SW480 (cell line): Measurements from ENCODE around the gene SPATA31E1.
A peak's percentile ranks its signal among the peaks of the same experiment; 100 is the strongest.
"Not testable (repeated sequence)": the region's sequence is repeated elsewhere in the genome, so short reads cannot be mapped to it uniquely, and the experiment has no call there.

Source experiments
- DNase-seq: peaks from one replicate; pipeline ENCODE4 v3.0.0-alpha.2; 2016; ENCODE audit warnings: low spot score

Gene SPATA31E1

DNA sequence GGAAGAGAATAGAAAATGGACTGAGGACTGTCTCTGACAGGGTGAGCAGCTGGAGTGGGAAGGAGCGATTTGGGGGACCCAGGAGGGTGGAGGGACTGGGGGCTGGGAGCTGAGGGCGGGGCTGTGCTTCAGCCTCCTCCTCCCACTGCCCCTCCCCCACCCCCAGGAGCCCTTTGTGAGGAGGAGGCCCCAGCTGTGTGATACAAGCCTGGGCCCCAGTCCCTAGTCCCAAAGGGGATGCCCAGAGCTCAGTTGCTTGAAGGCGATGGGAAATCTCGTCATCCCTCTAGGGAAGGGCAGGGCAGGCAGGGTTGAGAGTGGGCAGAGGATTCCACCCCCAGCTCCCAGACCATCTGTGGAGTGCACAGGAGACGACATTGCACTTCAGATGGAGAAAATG is at the start of gene SPATA31E1:
SPATA31E1 (plus strand) TSS at position 251 of the 400 bp plus-strand sequence; CDS start at position 266, 15 bp downstream.
- no peak for DNase-seq

DNA sequence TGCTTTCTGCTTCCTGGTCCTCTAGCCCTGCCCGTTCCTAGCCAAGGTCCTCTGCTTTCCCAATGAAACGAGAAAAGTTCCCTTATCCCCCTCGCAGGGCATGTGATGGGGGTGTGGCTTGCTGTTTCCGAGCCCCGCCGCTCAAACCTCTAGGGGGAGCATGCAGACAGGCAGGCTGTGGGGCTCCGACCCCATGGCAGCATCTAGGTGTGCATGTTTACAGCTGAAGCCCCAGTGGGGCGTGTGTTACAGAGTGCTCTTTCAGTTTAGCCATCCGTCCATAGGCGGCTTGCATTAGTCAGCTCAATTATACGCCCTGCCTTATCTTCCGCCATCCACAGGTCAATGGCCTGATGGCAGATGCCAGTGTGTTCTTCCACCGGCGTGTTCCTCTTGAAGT is 48.3 kb upstream of the SPATA31E1 start:
- DNase-seq = peak; percentile 49

DNA sequence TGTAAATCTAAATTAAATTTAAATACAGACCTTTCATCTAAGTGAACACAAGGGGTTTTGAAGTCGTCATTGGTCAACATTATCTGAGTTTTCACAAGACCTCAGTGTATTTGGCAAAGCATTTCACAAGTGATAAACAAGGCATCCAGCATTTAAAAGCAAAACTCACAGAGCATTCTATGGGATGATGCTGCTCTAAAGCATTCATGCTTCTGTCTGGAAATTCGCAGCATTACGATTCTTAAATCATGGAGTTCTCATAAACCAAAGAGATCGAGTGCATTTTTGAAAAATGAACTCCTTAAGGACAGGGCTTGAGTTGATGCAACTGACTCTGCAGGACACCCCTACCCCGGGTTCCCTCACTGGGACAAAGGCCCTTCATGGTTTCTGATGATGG is 46.1 kb upstream of the SPATA31E1 start:
- DNase-seq = no peak

DNA sequence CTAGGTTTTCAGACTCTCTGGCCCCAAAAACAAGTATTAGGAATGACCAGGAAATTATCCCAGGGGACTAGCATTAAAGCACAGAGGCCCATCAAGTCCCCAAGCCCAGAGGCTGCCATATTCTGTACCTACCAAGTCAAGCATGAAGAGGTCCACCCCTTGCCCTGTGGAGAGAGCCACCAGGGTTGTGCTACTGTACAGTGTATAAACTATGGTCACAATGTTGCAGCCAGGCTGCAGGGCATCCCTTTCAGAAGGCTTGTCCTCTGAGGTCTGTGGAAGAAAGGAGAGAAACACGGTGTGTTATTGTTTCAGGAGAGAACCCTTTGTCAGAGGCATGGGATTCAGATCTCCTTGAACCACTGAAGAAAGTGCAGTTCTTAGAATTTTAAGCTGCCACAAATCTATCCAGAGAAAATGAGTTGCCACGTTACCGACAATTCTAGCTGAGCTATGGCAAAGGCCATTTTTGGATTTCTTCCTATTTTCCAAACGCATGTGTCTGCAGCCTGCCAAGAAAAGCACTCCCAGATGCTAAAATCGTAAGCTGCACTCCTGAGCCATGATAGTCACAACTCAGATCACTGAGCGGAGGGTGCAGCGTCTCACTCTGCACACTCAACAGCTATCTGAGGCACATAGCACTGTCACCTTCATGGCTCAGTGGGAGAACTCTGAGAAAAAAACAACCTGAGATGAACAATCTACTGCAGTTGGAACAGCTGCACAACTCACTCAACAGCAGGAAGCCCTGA is 45.5 kb upstream of the SPATA31E1 start:
- no peak for DNase-seq

DNA sequence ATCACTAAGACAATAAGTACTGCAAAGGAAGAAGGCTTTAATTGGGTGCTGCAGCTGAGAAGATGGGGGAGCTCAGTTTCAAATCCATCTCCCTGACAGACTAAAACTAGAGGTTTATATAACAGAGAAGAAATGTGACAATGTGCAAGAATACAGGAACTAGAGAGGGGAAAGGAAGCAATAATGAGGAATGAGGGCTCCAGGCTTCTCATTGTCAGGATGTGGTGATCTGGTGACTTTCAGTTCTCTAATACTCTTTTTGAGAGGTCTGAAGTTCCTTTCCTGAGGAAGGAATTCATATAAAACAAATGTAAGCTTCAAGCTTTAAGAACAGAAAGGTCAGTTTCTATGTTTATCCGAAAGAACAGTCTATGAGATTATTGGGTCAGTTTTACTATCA is 42.5 kb upstream of the SPATA31E1 start:
- no peak for DNase-seq

DNA sequence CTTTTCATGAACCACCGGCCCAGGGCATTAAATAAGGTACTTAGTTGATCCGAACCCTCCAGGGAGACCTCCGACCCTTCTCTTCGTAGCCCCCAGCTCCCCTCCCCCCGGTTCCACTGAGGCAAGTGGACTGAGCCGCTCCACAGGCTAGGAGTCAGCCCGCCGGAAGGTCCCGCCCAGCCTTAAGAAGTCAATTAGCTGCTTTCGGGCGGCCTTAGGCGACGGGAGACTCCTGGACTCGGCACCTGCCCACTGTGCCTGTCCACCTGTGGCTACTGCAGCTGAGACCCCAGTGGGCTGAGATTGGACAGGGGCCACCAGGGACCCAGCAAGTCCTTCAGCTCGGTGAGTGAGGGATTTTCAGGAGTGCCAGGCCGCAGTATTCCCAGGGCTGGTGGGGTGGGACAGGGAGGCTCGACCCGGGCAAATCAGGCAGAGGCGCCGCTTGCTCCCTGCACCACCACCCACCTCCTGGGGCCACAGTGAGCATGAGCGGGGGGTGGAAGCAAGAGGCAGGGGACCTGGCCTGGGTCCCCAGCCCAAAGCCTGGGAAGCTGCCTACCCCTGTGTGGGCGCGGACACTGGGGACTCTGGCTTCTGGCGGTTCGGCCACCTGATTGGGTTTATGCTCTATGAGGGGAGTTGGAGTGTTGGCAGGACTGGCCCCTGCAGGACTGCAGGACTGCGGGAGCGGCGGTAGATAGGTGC is 39.6 kb upstream of the SPATA31E1 start:
- no peak for DNase-seq

DNA sequence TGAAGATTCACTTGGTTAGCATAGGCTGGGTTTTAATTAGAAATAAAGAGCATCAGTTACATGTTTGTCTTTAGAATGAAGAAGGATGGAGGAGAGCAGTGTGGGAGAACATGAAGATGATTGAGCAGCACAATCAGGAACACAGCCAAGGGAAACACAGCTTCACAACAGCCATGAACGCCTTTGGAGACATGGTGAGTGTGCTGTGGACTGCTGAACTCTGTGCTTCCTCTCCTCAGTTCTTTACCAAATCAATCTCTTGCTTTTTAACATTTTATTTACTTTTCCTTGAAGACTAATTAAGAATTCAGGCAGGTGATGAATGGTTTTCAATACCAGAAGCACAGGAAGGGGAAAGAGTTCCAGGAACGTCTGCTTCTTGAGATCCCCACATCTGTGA is 38.2 kb upstream of the SPATA31E1 start:
- DNase-seq = no peak

DNA sequence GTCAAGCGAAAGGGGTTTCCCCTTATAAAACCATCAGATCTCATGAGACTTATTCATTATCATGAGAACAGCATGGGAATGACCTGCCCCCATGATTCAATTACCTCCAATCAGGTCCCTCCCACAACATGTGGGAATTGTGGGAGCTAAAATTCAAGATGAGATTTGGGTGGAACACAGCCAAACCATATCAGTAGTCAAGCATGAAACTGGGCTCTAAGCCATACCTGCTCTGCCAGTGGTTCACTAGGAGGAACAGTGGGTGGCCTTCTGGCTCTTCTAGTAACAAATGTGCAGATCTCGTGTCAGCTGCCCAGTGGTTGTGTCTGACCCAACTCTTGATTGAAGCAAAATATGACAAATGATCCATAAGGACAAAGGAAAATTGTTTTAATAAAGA is 34.9 kb upstream of the SPATA31E1 start:
- not testable (repeated sequence) for DNase-seq

DNA sequence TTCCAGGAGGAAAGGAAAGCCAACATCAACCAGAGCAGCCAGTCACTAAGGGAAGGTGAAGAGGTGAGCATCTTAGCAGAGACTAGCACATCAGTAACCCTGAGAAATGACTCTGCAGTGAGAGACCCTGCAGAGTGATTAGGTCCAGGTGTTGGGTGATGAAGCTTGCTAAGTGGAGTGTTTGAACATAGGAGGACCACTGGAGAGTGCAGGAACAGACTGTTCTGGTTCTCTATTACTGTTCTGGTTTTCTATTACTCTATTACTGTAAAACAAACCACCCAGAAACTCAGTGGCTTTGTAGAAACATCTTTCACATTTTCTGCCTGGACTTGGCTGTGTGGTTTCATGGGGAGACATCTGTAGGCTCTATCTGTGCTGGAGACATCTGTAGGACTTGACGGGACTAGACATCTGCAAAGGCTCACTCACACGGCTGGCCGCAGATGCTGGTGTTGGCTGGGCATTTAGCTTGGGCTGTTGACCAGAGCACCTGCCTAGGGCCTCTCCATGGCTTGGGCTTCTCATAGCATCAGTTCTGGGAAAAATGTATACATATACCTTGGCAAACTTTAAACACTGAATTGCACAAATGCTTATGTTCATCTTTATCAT is 33.4 kb upstream of the SPATA31E1 start:
- no peak for DNase-seq

DNA sequence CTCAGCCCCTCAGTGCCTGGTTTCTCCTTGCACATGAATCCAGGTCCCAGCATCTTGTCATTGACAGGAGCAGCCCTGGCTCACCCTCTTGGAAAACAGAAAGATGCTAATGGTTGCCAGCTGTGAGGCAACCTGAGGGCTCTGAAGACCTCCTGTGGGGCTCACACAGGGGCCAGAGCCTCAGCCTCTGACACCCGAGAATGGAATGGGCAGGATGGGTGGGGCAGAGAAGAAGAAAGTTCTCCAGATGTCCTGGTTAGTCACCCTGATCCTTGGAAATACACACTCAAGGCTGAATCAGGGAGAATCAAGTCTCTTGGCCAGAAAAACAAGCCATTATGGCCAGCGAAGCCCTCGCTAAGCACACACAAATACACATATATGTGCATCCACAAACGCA is 32.3 kb upstream of the SPATA31E1 start:
- no peak for DNase-seq

DNA sequence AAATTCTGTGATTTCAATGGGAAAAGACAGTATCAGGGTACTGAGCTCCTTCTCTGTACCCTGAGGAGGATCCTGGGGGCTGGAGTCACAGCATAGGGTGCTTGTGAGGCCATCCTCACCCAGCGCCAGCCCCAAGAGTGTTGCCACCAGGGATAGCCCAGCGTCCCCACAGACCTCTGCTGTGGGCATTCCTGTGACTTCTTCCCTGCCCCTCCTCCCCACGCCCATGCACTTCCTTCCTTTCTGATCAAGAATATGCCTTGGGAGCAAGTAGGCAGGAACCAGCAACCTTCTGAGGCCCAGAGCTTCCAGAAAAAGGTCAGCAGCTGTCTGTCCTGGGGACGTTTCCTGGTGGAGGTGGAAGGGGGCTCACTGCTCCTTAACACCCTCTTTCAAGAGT is 31.5 kb upstream of the SPATA31E1 start:
- not testable (repeated sequence) for DNase-seq

DNA sequence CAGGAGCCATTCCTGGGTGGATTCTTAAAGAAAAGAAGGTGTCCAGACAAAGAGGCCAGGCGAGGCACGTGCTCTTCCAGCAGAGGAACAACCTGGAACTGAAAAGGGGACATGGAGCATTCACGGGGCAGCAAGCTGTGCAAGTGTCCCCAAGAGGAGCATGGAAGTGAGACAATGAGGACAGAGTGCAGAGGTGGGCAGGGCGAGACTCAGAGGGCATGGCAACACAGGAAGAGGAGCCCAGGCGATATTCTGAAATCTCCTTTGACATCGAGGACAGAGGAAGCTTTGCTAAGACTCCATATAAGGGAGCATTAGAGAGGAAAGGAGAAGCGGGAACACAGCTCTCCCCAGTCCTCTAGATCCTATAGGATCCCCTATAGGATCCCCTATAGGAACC is 29.4 kb upstream of the SPATA31E1 start:
- DNase-seq = no peak

DNA sequence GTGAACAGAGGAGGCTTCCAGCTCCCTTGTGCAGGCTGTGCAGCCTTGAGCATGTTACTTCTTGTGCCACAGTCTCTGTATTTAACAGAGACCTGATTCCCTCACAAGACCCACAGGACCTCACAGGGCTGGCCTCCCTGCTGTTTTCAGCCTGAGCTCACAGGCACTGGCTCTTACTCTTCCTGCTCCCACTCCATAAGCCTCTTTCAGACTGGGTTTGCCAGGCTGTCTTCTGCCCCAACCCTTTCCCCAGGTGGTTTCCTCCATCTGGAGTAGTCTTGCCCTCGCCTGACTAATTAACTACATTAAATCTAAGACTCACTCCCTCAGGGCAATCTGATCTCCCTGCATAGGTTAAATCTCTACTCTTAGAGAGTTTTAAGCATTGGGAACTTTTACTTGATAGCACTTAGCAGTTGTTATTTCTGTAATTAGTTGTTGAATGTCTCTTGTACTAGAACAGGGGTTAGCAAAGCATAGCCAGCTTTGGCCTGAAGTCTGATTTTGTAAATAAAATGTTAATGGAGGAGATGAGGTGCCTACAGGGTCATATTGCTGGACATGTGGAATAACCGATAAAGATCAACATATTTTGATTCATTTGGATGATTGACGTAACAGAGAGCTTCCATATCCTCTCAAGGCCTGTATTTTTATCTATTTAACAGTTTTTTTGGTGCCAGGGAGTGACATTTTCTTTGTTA is 28.6 kb upstream of the SPATA31E1 start:
- no peak for DNase-seq

DNA sequence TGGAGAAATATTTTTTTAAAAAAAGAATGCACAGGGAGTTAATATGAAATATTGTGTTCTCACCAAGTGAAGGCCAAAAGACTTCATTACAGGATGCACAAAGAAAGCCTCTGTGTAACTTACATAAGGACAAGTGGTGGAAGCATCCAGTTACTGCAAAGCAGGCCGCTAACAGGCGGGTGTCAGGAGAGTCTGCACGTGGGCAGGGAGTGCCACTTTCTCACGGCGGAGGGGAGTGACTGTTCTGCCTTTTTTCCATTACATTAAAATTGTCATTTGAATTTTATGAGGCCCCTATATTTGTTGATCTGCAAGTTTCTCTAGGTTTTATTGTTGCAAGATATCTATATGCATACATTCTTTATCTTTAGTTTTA is 28.1 kb upstream of the SPATA31E1 start:
- DNase-seq = no peak

DNA sequence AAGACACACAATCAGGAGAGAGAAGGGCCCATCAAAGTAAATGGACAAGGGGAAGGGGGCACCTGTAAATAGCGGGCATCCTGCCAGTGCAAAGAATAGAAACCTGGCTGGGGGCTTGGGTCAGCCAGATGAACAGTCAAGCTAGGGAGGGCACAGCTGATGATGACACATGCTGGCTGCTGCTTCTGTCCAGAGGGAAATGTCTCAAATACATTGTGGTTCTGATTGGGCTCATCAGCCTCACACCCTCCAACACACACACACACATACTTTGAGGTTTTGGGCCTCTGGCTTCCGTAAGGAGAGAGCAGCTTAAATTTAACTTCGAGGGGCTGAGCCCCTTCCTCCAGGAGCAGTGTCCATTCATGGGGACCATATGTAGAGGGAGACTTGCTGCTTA is 27.6 kb upstream of the SPATA31E1 start:
- DNase-seq = no peak

DNA sequence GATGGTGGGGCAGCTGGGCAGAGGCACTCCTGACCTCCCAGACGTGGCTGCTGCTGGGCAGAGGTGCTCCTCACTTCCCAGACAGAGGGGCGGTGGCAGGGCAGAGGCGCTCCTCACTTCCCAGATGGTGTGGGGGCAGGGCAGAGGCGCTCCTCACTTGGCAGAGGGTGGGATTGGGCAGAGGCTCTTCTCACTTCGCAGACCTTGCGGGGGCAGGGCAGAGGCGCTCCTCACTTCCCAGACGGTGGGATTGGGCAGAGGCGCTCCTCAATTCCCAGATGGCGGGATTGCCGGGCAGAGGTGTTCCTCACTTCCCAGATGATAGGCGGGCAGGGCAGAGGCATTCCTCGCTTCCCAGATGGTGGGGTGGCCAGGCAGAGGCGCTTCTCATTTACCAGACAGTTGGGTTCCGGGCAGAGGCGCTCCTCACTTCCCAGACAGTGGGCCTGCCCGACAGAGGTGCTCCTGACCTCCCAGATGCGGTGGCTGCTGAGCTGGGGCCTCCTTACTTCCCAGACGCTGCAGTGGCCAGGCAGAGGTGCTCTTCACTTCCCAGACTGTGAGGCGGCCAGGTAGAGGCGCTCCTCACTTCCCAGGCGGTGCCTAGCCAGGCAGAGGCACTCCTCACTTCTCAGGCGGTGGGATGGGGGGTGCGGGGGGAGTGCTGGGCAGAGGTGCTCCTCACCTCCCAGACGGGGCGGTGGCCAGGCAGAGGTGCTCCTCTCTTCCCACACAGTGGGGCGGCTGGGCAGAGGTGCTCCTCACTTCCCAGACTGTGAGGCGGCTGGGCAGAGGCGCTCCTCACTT is 25.3 kb upstream of the SPATA31E1 start:
- no peak for DNase-seq

DNA sequence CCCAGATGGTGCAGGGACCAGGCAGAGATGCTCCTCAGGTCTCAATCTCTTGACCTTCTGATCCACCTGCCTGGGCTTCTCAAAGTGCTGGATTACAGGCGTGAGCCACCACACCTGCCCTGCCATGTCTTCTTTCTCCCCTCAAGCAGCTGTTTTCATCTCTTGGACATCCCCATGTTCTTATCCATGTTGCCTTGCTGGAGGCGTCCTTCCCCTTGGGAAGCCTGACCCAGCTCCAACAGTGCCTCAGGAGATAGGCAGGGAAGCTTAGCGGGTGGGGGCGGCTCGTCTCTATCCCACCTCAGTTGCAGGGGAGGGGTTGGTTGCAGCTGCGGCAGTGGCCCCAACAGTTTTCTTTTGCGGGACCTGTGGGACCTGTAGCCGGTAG is 24.7 kb upstream of the SPATA31E1 start:
- no peak for DNase-seq

DNA sequence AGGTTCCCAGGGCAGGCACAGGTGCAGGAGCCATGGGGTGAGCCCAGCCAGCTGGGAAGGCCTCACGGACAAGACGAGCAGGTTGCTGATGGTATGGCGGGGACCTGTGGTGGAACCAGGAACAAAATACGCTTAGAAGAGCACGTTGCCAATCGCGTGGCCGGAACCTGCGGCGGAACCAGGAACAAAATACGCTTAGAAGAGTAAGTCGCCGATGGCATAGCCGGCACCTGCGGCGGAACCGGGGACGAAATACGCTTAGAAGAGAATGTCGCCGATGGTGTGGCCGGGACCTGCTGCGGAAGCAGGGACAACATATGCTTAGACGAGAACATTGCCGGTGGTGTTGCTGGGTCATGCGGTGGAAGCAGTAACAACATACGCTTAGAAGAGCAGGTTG is 23.5 kb upstream of the SPATA31E1 start:
- DNase-seq = no peak

DNA sequence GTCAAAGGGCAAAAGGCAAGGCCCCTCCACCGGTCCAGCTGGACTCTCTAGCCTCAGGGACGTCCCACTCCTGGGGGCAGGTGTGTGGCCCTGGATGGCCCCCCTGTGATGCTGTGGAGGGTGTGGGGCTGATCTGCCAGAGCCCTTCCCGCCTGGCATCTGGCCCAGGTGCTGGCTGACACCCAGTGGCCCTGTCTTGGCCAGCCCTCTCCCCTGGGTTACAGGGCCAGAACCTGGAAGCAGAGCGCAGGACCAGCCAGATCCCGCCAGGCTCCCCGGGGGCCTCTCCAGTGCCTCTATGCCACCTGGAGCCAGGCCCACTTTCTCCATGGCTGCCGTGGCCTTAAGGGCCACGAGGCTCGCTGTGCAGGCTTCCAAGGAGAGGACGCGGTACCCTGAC is 22.9 kb upstream of the SPATA31E1 start:
- no peak for DNase-seq

DNA sequence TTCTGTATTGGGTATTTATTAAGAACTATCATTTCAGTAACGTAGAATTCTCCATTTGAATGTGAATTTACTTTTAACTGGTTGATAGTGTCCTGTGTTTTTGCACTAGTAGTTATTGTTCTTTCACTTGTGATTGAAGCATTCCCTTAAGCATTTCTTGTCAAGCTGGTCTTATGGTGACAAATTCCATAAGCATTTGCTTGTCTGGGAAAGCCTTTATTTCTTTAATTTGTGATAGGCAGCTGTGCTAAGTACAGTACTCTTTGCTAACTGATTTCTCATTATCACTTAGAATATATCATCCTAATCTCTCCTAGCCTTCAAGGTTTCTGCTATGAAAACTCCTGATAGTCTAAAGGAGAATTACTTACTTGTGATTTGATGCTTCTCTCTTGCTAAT is 21.3 kb upstream of the SPATA31E1 start:
- no peak for DNase-seq

DNA sequence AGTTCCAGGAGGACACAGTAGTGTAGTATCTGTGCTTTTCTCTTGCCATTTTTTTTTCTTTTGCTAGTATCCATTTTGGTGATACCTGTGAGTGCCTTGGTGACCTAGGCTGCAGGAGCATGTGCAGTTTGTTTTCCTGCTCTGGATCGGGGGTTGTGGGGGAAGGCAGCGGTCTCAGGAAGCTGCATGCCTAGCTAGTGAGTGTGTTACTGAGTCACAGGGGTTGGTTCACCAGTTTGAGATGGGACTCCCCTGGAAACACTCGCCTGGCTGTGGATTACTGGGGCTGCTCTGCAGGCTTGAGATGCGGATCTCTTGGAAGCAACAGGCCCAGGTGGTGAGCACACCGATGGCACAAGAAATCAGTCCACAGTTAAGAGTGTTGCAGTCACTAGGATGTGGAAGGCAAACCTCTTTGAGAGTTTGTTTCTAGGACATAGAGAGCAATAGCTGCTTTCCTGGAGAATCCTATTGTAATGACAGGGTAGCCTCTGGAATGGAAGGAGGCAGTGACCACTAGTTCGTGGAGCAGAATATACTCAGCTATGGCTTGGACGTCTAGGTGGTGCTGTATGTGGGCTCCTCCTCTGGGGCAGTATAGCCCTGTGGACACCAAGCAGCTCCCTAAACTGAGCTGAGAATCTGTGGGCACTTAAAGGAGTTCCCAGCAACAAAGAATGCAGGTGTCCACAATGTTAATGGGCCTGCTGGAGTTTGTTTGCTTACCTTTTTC is 20.0 kb upstream of the SPATA31E1 start:
- DNase-seq = peak; percentile 34
